Stimulated activated CD4-positive, alpha-beta T cell treated with anti-CD3 and anti-CD28 coated beads, TNF-alpha, amount 100 ng/mL, for 4 hours (primary cell): ENCODE data around the gene ITGA1.
"Not testable (repeated sequence)": the region's sequence is repeated elsewhere in the genome, so short reads cannot be mapped to it uniquely, and the experiment has no call there.

ENCODE experiments used
- DNase-seq, 3 experiments: peaks; one replicate each; pipeline ENCODE4 v3.0.0-alpha.2; 2020; ENCODE audit warnings: low read depth in 3 of 3

The ITGA1 gene

DNA sequence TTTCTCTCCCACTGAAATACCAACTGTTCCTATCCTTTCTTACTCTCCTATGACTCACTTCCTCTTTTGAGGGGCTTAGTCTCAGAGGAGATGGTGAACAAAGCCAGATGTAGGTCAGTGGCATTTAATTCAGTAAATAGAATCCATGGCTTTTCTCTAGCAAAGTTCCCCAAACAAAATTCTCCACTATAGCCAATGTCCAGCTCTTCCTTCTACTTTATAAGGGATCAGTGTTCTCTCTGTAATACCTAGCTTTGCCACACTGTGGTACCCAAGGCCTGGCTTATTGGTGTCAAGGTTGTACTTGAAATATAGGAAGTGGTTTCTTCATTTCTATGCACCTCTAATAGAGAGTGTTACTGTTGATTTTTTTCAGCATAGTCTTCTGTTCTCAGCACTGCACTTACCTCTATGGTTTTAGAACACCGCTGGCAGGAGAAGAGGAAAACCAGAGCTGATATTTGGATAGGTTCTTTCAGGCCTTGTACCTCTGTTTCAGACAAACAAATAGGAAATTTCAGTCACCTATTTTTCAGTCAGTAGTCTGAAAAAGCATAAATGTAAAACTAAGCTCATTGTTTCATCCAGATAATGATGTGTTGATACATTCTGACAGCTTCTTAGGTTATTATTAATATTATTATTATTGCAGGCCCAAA lies 160.8 kb downstream of the ITGA1 start:
- DNase-seq: peak in 2 of 3 experiments; percentile 21 to 30

DNA sequence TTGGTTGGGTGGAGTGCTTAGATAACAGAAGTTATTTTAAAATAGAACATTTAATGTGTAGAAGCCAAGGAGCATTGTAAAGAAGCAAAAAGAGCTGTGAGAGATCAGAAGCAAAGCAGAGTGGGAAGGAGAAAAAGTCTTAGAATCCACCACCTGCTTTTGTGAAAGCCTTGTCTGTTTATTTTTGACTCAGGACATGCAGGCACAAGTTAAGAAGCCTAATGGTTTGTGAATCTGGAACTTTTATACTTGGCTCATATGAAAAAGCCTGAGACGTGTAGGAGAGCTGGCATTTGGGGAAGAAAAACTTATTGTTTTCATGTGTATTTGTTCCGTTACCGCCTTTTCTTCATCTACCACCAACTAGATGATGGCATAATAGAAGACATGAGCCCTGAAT lies 163.0 kb downstream of the ITGA1 start:
- no peak for DNase-seq

DNA sequence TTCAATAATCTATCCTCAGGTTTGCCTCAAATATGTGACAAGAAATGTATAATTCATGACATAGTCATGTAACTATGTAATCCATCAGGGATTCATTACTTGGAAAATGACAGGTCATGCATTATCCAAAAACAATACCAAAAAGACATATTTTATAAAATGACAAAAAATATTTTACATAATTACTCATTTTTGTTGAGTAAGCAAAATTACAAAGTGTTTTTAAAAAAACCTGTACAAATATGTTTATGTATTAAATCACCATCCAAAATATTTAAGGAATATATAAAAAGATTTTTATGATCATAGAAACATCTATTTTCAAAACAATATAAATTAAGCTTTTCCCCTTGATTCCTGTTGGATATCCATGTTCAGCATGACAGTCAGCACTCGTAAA lies 164.8 kb downstream of the ITGA1 start:
- no peak for DNase-seq

DNA sequence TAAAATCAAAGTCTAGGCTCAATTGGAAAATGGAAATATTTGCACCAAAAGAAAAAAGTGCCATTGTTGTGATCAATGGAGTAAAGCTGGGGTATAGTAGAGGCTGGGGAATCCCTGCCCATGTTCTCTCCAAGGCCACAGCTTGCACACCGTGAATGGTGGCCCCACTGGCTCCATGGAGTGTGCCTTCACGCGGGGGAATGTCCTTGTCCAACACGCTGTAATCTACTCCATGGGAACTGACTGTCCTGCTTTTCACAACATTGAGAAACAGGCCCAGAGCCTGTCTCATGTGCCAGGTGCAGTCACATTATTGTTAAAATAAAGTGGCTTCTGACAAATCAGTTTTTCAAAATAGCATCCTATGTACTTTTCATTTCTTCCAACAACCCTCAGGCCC lies 168.3 kb downstream of the ITGA1 start:
- no peak for DNase-seq

DNA sequence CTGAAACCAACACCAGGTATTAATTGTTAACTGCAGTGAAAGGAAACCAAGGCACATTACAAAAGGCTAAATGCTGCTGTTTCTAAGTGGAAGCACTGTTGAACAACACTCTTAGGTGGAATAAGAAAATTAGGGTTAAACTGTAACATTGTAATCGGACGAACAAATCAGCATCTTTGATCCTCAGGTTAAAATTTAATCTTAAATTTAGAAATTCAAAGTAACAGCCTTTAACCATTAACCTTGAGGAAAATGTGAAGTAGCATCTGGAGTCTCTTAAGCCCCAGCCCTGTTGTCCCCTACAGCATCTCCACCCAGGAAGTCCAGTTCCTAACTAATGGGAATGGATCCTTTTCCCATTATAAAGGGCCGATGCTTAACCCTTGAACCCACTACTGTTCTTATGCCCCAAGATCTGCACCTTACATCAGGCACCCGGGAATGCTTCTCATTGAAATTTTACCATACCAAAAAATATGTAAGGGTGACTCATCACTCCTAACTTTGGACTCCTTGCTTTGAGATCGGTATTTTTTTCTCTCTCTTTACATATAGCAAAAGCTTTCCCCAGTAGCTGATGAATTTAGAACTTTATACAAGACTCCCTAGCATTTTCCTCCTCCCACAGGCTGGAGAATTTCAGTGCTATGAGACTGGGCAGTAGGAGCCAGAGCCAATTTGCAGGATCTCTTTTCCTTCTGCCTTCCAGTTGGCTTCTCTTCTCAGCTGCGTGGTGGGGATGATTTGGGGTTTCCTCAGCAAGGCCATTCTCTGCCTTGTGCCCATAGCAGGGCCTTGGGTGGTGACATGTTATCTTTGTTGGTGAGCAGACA lies 169.4 kb downstream of the ITGA1 start:
- no peak for DNase-seq

DNA sequence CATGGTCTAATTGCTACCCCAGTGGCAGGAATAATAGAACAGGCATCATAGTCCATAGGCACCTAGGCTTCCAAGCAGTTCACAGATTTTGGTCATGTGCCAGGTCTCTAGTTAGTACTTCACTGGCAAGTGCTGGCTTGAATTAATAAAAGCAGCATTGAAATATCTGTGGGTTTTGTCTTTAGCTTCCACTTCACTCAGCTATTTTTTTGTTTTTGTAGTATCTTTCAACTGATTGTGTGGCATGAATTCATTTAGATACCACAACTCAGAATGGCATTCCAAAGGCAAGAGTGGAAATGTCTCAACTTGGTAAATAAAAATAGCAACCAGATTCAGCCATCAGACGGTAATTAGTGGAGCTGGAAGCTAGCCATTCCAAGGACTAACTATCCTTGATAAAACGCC lies 173.6 kb downstream of the ITGA1 start:
- DNase-seq: no peak

DNA sequence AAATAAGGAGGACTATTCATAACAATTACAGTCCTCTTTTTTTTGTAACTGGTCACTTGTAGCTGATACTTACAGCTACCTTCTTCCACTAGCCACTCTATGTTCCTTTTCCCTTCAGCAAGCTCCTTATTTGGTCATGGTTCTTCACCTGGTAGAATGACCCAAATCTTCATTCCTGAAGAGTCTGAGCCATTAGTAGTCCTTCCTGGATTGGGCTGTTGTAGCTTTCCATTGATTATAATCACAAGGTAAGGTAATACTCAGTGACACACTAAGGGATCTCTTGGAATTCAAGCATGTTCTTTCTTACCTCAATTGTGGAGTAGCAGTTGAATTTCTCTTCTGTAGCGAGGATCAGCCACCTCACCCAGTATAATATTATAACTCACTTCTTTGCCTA lies 175.9 kb downstream of the ITGA1 start:
- DNase-seq: no peak

DNA sequence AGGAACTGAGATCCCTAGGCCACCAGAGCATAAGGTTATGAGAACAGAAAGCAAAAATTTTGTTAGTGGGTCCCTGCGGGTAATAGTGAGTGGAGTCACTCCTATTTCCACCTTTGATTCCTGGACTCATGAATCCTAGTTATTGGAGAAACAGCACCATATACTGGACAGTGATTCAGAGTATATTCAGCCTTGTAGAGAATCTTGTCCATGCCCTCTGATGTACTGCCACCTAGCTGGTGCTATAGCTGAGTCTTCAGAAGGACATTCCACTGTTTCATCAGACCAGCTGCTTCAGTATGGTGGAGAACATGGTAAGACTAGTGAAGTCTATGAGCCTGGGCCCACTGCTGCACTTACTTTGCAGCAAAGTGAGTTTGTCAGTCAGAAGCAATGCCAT lies 176.4 kb downstream of the ITGA1 start:
- DNase-seq: no peak

DNA sequence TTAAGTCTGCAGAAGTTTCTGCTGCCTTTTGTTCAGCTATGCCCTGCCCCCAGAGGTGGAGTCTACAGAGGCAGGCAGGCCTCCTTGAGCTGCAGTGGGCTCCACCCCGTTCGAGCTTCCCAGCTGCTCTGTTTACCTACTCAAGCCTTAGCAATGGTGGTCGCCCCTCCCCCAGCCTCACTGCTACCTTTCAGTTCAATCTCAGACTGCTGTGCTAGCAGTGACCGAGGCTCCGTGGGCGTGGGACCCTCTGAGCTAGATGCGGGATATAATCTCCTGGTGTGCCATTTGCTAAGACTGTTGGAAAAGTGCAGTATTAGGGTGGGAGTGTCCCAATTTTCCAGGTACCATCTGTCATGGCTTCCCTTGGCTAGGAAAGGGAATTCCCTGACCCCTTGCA lies 188.4 kb downstream of the ITGA1 start:
- DNase-seq: not testable (repeated sequence)

DNA sequence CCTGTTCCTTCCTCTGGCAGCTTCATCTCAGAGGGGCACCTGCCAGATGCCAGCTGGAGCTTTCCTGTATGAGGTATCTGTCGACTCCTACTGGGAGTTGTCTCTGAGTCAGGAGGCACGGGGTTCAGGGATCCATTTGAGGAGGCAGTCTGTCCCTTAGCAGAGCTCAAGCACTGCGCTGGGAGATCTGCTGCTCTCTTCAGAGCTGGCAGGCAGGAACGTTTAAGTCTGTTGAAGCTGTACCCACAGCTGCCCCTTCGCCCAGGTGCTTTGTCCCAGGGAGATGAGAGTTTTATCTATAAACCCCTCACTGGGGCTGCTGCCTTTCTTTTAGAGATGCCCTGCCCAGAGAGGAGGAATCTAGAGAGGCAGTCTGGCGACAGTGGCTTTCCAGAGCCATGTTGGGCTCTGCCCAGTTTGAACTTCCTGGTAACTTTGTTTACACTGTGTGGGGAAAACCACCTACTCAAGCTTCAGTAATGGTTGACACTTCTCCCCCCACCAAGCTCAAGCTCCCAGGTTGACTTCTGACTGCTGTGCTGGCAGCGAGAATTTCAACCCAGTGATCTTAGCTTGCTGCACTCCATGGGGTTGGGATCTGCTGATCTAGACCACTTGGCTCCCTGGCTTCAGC lies 189.7 kb downstream of the ITGA1 start:
- no peak for DNase-seq

DNA sequence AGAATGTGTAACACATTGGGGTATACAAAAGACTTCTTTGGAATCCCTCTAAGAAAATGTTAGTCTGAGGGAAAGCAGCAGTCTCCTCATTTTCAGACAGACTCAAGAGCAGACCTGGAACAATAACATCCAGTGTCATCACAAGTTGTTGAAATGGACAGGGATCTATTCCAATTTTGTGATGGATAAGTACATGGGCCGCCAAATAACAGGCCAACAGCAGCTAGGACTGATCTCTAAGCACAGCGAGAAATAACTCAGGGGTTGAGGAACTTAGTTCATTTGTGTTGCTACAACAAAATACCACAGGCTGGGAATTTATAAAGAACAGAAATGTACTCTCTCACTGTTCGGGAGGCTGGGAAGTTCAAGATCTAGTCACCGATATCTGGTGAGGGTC lies 193.8 kb downstream of the ITGA1 start:
- DNase-seq: no peak

DNA sequence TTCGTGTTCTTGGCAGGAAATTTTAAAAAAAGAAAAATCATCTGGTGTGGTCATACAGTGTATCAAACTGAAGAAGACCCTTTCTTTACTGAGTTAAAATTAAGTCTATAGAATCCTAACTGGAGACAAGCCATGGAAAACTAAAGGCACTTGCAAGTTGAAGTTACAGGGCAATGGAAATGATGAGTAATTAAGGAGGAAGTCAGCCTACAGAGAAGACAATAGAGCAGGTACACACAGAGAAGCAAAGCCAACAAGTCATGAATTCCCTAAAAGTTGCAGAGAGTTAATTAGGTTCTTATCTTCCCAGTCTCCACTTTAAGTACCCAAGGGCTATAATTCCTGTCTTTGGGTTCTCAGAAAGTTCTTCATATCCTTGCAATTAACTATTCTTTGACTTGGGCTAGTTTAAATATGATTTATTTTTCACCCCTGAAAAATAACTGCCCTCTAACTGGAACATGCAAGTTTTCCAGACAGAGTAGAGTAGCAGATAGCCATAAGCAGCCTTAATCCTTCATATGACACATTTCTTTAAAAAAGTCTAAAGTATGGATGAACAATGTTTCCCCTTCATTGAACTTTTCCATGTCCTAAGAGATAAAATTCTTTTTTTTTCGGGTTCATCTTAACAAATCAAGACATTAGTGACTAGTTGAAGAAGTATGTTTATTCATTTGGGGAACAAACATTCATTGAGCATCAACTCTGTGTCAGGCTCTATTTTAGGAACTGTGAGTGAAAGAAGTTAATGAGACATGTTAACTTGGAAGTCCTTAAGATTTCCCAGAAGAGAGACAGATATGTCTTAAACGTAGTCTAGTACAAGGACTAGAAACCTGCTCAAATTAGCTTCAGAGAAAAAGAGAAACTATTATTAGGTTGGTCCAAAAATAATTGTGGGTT lies 196.3 kb downstream of the ITGA1 start:
- DNase-seq: no peak

DNA sequence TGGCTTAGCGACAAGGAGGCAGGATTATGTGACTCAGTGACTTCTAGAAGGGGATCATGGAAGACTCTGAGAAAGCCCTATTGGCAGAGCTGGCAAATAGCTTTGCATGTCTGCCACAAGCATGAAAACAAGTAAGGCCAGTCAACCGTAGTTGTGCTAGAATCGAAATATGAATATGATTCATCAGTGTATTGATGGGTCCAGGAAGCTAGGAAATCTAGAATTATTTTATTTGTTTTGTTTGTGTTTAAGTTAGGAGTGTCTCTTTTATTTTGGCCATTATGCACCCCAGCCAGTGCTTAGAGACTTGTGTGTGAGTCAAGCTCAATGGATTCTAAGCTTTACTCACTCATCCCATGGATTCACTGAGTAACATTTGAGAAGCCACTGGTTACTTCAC lies 197.6 kb downstream of the ITGA1 start:
- DNase-seq: no peak

DNA sequence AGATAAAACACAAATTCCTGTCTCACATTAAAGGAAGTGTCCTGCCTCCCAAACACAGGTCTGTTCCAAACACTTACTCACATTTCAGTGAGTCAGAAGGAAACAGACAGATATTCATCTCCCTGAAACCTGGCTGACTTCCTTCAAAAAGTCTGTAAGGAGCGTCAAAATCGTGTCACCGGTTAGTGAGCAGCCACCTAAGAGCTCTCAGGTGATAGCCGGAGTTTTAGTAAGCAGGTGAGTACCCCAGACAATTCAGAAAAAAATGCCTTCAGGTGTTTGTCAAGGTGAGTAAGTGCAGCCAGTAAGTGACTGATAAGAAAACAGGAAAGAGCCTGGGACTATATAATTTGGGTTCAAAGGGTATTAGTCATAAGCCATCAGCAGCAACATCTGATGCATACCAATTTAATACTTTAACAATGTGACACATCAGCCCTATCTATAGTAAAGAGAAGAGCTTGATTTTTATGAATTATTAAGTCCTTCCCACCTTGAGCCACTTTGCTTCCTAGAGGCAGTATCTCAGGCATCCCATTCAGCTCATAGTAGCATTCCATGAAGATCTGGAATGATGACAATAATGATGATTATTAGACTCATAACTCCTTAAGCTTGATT lies 200.1 kb downstream of the ITGA1 start:
- peak in 1 of 3 experiments; percentile 2 for DNase-seq

DNA sequence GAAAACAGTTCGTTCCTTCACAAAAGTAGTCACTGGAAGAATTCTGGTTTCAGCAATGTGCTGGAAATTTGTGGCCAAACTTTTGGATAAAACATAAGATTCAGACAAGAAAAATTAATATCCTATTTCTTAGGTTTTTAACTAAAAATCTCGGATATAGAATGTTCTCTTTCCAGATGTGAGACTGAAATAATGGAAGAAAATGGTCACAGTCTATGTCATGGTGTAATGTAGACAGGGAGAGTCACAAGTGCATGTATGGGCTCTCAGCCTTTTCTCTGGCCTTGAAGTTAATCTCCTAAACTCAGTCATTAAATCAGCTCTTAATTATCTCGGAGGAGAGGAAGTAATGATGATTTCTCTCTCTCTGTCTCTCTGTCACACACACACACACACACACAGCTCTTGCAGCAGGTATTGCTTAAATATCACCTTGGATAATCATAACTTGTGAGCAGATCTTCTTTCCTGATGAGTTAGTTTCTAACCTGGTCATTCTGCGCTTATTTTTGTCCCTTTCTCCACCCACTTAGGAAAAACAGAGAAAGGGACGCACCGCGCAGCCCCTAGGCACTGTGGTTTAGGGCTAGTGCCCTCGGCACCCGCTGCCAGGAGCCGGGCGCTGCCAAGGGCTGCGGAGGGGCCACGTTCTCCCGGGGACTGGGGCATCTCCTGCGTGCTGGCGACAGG lies 200.8 kb downstream of the ITGA1 start:
- DNase-seq: no peak

DNA sequence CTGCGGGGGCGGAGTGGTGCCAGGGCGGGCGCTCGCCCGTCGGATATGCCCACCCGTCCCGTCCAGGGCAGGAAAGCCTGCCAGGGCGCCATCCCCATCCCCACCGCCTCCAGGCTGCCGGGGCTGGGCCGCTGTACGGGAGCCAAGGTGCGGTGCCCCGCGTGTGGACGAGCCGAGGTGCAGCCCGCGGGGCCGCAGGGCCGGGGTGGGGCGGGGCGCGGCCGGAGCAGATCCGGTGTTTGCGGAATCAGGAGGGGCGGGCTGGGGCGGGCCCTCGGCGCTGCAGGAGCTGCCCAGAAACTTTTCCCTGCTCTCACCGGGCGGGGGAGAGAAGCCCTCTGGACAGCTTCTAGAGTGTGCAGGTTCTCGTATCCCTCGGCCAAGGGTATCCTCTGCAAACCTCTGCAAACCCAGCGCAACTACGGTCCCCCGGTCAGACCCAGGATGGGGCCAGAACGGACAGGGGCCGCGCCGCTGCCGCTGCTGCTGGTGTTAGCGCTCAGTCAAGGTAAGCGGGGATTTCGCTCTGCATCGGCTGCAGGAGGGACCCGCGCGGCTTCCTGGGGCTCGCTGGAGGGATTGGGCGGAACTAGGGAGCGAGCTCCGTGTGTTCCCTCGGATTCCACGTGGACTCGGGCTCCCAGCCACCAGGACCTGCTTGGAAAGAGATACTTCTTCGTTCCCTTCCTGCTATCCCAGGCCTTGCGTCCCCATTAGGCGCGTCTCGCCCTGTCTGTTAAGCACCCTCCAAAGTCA lies 201.5 kb downstream of the ITGA1 start, which contains the start of gene ITGA2:
Gene ITGA2 (plus strand): TSS at position 328 of the 756 bp plus-strand sequence. CDS start 117 bp downstream, at position 445.
- peak in 1 of 3 experiments; percentile 22 for DNase-seq

DNA sequence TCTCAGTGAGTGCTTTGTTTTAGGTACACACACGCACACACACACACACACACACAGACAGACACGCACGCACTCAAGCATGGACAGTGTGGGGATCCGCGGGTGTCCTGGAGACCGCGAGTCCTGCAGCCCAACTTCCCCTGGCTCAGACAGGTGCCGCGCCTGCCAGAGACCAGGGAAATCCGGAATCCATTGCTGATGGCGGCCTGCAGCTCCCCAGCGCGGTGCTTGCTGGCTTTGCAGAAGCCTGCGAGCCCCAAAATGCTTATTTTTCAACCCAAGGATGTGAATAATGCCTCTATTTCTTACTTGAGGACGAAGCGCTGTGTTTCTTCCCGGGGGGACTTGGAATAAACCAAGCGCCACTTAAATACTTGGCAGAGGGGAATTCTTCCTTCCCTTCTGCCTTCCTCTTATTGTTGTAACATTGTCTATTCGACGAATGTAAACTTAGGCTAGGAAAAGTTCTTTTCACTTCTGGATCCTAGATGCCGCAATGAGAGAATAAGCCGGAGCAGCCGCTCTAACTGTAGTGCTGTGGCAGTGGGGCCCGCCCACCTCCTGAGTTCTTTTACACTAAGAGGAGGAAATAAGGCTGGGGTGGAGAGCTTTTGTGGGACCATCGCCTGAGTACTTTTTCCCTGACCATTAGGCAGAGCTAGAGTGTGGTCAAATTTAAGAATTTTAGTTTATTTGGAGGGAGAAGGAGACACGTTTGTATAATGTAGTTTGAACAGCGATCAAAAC lies 202.2 kb downstream of the ITGA1 start:
- DNase-seq: peak in 1 of 3 experiments; percentile 1

DNA sequence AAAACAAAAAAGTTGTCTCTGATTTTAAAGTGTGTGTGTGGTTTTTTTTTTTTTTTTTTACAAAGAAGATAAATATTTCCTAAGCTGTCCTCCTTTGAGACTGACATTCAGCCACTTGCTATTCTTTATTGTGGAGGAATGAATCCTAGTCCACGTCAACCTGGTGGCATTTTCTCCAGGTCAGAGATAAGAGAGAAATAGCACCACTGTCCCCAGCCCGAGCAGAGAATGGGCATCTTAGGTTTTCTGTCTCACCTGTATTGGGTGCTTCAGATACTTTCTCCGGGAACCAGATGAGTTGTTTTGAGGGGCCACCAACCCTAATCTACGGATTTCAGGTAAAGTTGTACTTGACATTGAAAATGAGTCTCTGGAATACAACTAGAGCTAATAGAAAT lies 202.8 kb downstream of the ITGA1 start:
- DNase-seq: no peak

DNA sequence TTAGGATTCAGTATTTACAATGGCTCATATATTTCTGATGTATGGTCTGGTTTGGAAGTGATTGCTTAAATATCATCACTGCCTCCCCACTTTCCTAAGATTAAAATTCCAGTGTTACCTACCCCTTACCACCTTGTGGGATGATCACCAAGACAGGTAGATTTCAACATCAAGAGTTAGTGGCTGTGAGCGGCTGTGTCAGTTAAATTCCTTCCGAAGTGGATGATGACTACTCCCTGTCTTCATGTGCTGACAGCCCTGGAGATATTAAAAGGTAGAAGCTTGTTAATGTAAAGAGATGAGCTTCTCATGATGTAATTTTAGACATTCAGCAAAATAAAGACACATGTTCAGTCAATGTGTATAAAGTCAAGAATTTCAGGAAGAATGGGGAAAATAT lies 205.7 kb downstream of the ITGA1 start:
- DNase-seq: no peak
